ENCODE data around the gene VIT.

GRCh38 chr2:36861896-36862295 is 165.4 kb downstream of the VIT start:
- TF ChIP-seq CTCF (IDR thresholded peaks at IDR 0.05; ENCODE audit: insufficient read depth, low read depth, low read length) (no peak), EZH2 (IDR thresholded peaks at IDR 0.05; ENCODE audit: insufficient read depth, low read length) (no peak)

Data from astrocyte (in vitro differentiated cells and primary cell).